ENCODE results near the gene B4GALT1. TPM values are rescaled to one million over a fixed set of nuclear protein-coding genes. Genes with fewer than 3 reads are reported as not detected.

B4GALT1 gene
- total RNA-seq, 1 donor from 2014 or later, result 72.0 TPM

GRCh38 chr9:33081128-33081851, 85.8 kb downstream of the B4GALT1 start:
- H3K9me3 ChIP-seq, result no peaks in the 10 kb centered on the region
- peak overlapping the region; percentile 12 for H3K4me3 ChIP-seq
- peak overlapping the region; percentile 59 for H3K27ac ChIP-seq
- H3K4me1 ChIP-seq, result peaks cover 28% of the 10 kb centered on the region
- ATAC-seq (peak; percentile 73), DNase-seq (no peak)
- TF ChIP-seq CTCF (IDR thresholded peaks at IDR 0.05), result peak; percentile 75
- intact Hi-C loops (cut with DNase I), result loop anchor here (5.0 kb wide), 1 partner anchor 146 kb away; no protein-coding TSS in a partner anchor
- H3K36me3 ChIP-seq, result no peaks in the 10 kb centered on the region
- H3K27me3 ChIP-seq (ENCODE audit: low read depth), result no peaks in the 10 kb centered on the region

- Histone ChIP-seq H3K27ac (peak overlapping the region; percentile 59), H3K4me1 (peaks cover 34% of the 10 kb centered on the region), H3K4me3 (no peak overlapping the region), H3K9me3 (no peaks in the 10 kb centered on the region), H3K27me3 (ENCODE audit: low read depth) (no peaks in the 10 kb centered on the region), H3K36me3 (no peaks in the 10 kb centered on the region)
- intact Hi-C loops (cut with DNase I), result loop anchor here (5.0 kb wide), 1 partner anchor 147 kb away; no protein-coding TSS in a partner anchor
- TF ChIP-seq CTCF (IDR thresholded peaks at IDR 0.05), result no peak
- no peak for ATAC-seq
- no peak for DNase-seq
Observed at GRCh38 chr9:33080534-33080933, 86.6 kb downstream of the B4GALT1 start.

- H3K27ac ChIP-seq, result peak within 1 kb of the TSS; percentile 97
Observed at GRCh38 chr9:33076046-33077004, 90.8 kb downstream of the B4GALT1 start, which contains the start of gene SMU1. Gene SMU1, minus strand, starts transcription at chr9:33076674. Its CDS starts 66 bp downstream, at chr9:33076608.

GRCh38 chr9:33068991-33069390, 98.1 kb downstream of the B4GALT1 start:
- intact Hi-C loops (cut with DNase I), result no loop called here
- no peaks in the 10 kb centered on the region for H3K9me3 ChIP-seq
- ATAC-seq (no peak), DNase-seq (no peak)
- TF ChIP-seq CTCF (IDR thresholded peaks at IDR 0.05), result no peak
- no peak overlapping the region for H3K27ac ChIP-seq
- peaks cover 100% of the 10 kb centered on the region for H3K36me3 ChIP-seq
- H3K4me3 ChIP-seq, result no peak overlapping the region
- no peaks in the 10 kb centered on the region for H3K4me1 ChIP-seq
- no peaks in the 10 kb centered on the region for H3K27me3 ChIP-seq (ENCODE audit: low read depth)

More at GRCh38 chr9:33076046-33077004, 90.8 kb downstream of the B4GALT1 start, which contains the start of gene SMU1:
- Histone ChIP-seq H3K9me3 (no peaks in the 10 kb centered on the region), H3K27me3 (ENCODE audit: low read depth) (no peaks in the 10 kb centered on the region), H3K4me3 (peak within 1 kb of the TSS; percentile 88), H3K36me3 (peaks cover 34% of the 10 kb centered on the region), H3K4me1 (peaks cover 23% of the 10 kb centered on the region)
- intact Hi-C loops (cut with DNase I), result no loop called here
- peak; percentile 99 for ATAC-seq
- no peak for TF ChIP-seq CTCF (IDR thresholded peaks at IDR 0.05)
- peak; percentile 99 for DNase-seq
